ENCODE results near the gene C20orf173. TPM values are rescaled to one million over a fixed set of nuclear protein-coding genes. Genes with fewer than 3 reads are reported as not detected.

C20orf173 gene
- total RNA-seq, 1 experiment from 2014 or later, result not detected

DNA sequence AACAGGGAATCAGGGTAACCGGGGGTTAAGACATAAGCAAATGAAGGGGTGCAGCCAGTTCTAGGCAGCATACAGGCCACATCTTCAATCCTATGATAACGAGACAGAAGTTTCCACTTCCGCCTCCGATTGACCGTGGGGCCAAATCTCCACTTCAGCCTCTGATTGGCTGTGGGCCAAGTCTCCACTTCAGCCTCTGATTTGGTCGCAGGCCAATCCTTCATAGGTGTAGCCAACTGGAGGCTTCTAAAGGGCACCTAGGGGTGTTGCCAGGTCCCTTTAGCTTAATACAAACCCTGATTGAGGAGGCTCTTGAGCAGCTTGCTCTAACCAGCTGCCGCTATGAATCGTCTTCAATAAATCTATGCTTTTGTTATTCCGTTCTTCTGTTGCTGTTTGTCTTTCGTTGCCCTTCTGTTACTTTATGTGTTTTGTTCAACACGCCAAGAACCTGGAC is 10.3 kb upstream of the C20orf173 start:
- ChIA-PET POLR2A (no interaction called here), RAD21 (ENCODE audit: low non-redundant PET in 1 of 2, low total read pairs in 2 of 2, uncharacterized antibody in 2 of 2, unreplicated experiment in 2 of 2) (no interaction called here), CTCF (no interaction called here)
- Histone ChIP-seq H3K9me2 (ENCODE audit: insufficient read depth) (no peaks in the 10 kb centered on the region), H3K27ac (ENCODE audit: low read depth, low read length) (no peak overlapping the region), H3K4me3 (replicated peaks in 1 of 2; ENCODE audit: low read depth in 1 of 2, low read length in 2 of 2) (no peak overlapping the region), H3K4me2 (ENCODE audit: low read length) (no peak overlapping the region), H3K9ac (ENCODE audit: low read length) (no peak overlapping the region), H4K20me1 (ENCODE audit: insufficient read depth) (no peaks in the 10 kb centered on the region), H2AFZ (ENCODE audit: low read depth, low read length, poor library complexity, severe bottlenecking) (no peak overlapping the region), H3K4me1 (ENCODE audit: control insufficient read depth in 1 of 2, insufficient read depth in 2 of 2, low read length in 2 of 2) (peaks cover 9 to 23% of the 10 kb centered on the region in 2 experiments), H3K36me3 (ENCODE audit: control insufficient read depth in 1 of 2, insufficient read depth in 2 of 2, low read length in 2 of 2) (peaks cover 0 to 8% of the 10 kb centered on the region in 2 experiments; a peak in 2 of 4 replicates), H3K79me2 (ENCODE audit: insufficient read depth, low read length) (peaks cover 10% of the 10 kb centered on the region), H3K9me3 (ENCODE audit: control insufficient read depth in 1 of 2, insufficient read depth in 1 of 2, low read depth in 1 of 2, low read length in 2 of 2) (no peaks in the 10 kb centered on the region), H3K27me3 (ENCODE audit: insufficient read depth, low read length) (no peaks in the 10 kb centered on the region)
- no TSS peak for BruUV-seq (replicated peaks)
- TF ChIP-seq CBX3 (IDR thresholded peaks at IDR 0.05; ENCODE audit: low read depth) (no peak), ZFX (IDR thresholded peaks at IDR 0.05) (no peak), RAD21 (IDR thresholded peaks at IDR 0.05; ENCODE audit: low read depth) (no peak), POLR2A (IDR thresholded peaks at IDR 0.05; ENCODE audit: borderline replicate concordance, extremely low read depth, insufficient read depth, insufficient read length) (no peak), CTCF (IDR thresholded peaks at IDR 0.05 in 2 of 3, conservative IDR thresholded peaks at IDR 0.05 in 1 of 3; ENCODE audit: borderline replicate concordance in 1 of 3, insufficient read depth in 1 of 3, low read depth in 2 of 3, low read length in 2 of 3) (no peak), YY1 (IDR thresholded peaks at IDR 0.05; ENCODE audit: extremely low read depth, insufficient replicate concordance, low read depth, low read length) (no peak), EGR1 (IDR thresholded peaks at IDR 0.05; ENCODE audit: low read depth) (no peak), EZH2phosphoT487 (IDR thresholded peaks at IDR 0.05; ENCODE audit: borderline replicate concordance) (no peak), SRF (IDR thresholded peaks at IDR 0.05; ENCODE audit: low read depth) (no peak), CEBPB (IDR thresholded peaks at IDR 0.05; ENCODE audit: low read depth) (no peak), JUND (IDR thresholded peaks at IDR 0.05) (no peak)
- TF ChIP-seq, protein P1, sequence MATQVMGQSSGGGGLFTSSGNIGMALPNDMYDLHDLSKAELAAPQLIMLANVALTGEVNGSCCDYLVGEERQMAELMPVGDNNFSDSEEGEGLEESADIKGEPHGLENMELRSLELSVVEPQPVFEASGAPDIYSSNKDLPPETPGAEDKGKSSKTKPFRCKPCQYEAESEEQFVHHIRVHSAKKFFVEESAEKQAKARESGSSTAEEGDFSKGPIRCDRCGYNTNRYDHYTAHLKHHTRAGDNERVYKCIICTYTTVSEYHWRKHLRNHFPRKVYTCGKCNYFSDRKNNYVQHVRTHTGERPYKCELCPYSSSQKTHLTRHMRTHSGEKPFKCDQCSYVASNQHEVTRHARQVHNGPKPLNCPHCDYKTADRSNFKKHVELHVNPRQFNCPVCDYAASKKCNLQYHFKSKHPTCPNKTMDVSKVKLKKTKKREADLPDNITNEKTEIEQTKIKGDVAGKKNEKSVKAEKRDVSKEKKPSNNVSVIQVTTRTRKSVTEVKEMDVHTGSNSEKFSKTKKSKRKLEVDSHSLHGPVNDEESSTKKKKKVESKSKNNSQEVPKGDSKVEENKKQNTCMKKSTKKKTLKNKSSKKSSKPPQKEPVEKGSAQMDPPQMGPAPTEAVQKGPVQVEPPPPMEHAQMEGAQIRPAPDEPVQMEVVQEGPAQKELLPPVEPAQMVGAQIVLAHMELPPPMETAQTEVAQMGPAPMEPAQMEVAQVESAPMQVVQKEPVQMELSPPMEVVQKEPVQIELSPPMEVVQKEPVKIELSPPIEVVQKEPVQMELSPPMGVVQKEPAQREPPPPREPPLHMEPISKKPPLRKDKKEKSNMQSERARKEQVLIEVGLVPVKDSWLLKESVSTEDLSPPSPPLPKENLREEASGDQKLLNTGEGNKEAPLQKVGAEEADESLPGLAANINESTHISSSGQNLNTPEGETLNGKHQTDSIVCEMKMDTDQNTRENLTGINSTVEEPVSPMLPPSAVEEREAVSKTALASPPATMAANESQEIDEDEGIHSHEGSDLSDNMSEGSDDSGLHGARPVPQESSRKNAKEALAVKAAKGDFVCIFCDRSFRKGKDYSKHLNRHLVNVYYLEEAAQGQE (IDR thresholded peaks at IDR 0.05; ENCODE audit: low read depth), result no peak
- intact Hi-C loops (cut with micrococcal nuclease), result loop anchor here (5.0 kb wide), 1 partner anchor 78 kb away; the partner anchor contains the start of gene SPAG4
- ATAC-seq (no peak), DNase-seq (ENCODE audit: low read depth, low spot score) (no peak)

Measured in HCT116 (cell line).